Urinary bladder (tissue), 4 donors: ENCODE results near the gene CAPN15. TPM values are rescaled to one million over a fixed set of nuclear protein-coding genes. Genes with fewer than 3 reads are reported as not detected.

Experiments used
- DNase-seq: peaks from one replicate; pipeline ENCODE4 v3.0.0-alpha.2; 2015; ENCODE audit errors: extremely low spot score
- H3K27ac ChIP-seq: one replicate; pipeline ENCODE4 v1.5.1; 2013; ENCODE audit warnings: low read depth, mild to moderate bottlenecking, moderate library complexity
- H3K36me3 ChIP-seq: one replicate; pipeline ENCODE4 v1.6.1; 2013; ENCODE audit warnings: mild to moderate bottlenecking, moderate library complexity; ENCODE audit not compliant: insufficient read depth
- H3K4me1 ChIP-seq: one replicate; pipeline ENCODE4 v1.6.1; 2013; ENCODE audit warnings: mild to moderate bottlenecking, moderate library complexity; ENCODE audit not compliant: insufficient read depth
- H3K4me3 ChIP-seq: one replicate; pipeline ENCODE4 v1.5.1; 2013; ENCODE audit warnings: low read depth, low read length
- WGBS: extraction: QIAGEN DNeasy Blood & Tissue Kit; methylation state at CpG from one replicate; pipeline ENCODE4 v1.1.7; 2013; 5-methylcytosine and 5-hydroxymethylcytosine counted together
- polyA plus RNA-seq: library from polyadenylated mRNA; stranded (reverse); fragments of 200-250 nt; gene quantifications from one replicate; pipeline ENCODE4 v1.2.3, GENCODE V29; 2013
- total RNA-seq: library from RNA; depleted of rRNA; stranded (reverse); fragments of >200 nt; gene quantifications from one replicate; pipeline ENCODE4 v1.2.3, GENCODE V29; 2014
- donor health status: healthy with polysubstance abuse.
- donor health status: healthy.

Gene CAPN15
- total and polyA plus RNA-seq, 2 donors, result 12.7 to 30.3 TPM

DNA sequence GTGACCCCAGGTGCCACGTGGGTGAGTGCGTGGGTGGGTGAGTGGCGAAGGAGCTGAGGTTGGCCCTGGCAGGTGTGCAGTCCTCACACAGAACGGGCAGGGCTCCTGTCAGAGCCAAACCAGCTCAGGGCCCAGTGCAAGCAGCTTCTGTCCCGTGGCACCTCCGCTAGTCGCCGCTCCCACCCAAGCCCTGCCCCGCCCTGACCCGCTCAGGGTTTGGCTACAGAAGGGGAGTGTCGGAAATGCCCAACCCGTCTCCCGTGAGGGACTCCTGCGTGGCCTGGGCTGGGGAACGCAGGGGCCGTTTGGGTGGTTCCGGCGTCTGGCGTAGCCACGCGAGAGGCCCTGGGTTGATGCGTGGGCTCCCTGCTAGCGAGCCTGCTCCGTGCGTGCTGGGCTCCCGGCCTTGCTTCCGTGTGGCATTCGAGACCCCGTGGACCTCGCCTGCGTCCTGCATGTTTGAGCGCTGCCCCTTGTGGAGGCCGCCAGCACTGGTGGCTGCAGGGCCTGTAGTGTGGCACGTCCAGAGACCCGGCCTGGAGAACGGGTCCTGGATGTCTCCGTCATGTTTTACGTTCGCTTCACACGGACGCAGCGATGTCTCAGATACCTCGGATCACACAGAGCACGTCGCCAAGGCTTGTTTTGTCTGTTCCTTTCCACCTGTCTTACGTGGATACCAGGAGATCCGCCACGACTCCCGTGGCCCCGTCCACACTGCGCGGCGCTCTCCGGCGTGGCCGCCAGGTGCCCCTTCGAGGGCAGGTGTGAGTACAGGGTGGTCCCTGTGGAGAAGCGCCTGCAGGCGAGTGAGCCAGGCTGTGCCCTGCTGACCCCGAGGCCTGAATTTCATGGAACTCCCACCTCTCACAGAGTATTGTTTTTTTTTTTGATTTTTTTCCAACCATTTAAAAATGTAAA is 10.2 kb downstream of the CAPN15 start:
- no peaks in the 10 kb centered on the region for H3K4me1 ChIP-seq
- DNase-seq, result no peak
- WGBS, result 95% methylated on average over 60 of the region's 60 CpGs
- peaks cover 4% of the 10 kb centered on the region for H3K36me3 ChIP-seq
- no peak overlapping the region for H3K27ac ChIP-seq
- no peak overlapping the region for H3K4me3 ChIP-seq

DNA sequence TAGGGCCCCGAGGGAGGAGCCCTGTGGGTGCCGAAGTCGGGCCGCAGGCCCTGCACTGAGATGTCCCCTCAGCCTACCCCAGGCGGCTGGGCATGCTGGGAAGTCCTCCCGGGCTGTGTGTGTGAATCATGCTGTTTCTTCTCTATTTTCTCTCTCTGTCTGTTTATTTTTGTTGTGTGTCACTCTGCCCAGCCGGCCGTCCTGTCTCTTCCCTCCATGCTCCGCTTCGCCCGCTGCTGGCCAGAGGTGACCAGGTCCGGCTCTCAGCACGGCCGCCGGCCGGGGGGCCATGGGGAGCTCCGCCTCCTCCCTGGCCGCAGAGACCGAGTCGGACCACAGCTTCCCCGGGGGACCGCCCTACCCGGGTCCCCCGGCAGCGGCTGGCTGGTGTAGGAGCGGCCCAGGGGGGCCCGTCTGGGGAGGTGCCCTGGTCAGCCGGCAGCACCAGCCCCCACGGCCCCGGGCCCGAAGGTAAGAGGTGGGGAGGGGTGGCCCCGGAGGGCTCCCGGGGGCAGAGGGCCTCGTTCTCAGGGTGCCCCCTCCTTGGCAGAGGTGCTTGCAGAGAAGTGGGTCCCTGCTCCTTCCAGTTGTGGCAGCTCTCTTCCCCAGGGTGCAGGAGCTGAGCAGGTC is 12.5 kb downstream of the CAPN15 start:
- H3K27ac ChIP-seq, result no peak overlapping the region
- DNase-seq, result no peak
- no peak overlapping the region for H3K4me3 ChIP-seq
- peaks cover 4% of the 10 kb centered on the region for H3K36me3 ChIP-seq
- no peaks in the 10 kb centered on the region for H3K4me1 ChIP-seq
- 89% methylated on average over 34 of the region's 34 CpGs for WGBS

DNA sequence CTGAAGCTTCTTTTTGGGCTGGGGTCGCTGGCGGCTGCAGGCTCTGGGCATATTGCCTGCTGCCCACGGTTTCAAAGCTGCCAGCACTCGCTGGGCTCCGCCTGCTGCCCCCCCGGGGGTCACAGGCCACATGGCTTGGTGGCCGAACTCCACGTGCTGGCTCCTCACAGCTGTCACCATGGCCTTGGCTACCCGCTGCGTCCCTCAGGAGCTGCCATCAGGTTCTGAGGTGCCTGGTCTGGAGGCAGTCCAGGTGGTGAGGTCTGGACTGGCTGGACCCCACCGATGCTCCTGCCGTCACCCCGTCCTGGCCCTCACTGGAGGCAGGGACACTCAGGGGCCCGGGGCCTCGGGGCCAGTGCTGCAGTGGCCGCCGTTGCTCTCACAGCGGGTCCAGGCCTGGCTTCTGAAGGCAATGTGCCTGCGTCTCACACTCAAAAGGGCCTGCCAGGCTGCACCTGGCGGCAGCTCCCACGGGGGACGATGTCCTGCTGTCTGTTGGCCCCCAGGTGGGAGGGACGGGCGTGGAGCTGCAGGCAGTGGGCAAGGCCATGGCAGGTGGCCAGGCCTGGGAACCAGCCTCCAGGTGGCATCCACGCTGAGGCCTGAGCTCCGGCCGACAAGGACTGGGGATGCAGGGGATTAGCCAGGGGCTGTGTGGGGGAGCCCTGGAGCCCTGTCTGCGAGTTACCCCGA is 13.3 kb downstream of the CAPN15 start:
- H3K4me1 ChIP-seq, result no peaks in the 10 kb centered on the region
- DNase-seq, result no peak
- no peak overlapping the region for H3K4me3 ChIP-seq
- H3K27ac ChIP-seq, result no peak overlapping the region
- 86% methylated on average over 29 of the region's 29 CpGs for WGBS
- H3K36me3 ChIP-seq, result peaks cover 4% of the 10 kb centered on the region

DNA sequence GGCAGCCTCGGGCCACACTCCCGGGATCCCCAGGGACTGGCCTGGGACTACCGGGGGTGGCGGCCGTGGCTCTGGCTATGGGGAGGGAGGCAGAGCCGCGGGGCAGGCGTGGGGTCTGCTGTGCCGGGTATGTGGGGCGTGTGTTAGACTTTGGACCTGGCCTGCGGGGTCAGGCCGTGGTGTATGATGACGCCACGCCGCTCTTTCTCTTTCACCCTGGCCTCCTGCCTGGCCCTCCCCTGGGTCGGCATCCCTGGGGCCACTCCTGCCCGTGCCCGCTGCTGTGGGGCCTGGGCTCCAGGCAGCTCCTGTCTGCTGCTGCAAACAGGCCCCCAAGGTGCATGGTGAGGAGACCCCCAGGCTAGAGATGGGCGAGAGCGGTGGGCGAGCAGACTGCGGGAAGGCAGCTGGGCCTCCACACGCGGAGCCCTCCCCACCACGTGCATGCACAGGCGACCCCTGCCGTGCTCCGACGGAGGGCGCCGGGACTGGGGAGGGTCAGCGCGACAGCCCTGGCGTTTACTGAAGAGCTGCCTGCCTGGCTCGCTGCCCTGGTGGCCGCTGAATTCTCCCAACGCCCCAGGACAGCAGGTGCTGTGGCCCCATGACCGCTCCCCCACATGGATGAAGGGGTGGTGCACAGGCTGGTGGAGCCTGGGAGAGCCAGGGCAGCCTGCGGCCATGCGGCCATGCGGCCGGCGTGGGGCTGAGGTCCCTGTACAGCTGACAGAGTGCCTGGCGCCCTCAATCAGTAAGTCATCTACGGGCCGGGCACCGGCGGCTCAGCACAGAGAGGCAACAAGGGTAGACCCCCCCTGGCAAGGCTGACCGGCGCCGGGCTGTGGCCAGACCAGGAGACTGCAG is 16.0 kb downstream of the CAPN15 start:
- H3K4me3 ChIP-seq, result no peak overlapping the region
- no peak for DNase-seq
- 91% methylated on average over 51 of the region's 51 CpGs for WGBS
- H3K36me3 ChIP-seq, result peaks cover 4% of the 10 kb centered on the region
- H3K4me1 ChIP-seq, result no peaks in the 10 kb centered on the region
- no peak overlapping the region for H3K27ac ChIP-seq

DNA sequence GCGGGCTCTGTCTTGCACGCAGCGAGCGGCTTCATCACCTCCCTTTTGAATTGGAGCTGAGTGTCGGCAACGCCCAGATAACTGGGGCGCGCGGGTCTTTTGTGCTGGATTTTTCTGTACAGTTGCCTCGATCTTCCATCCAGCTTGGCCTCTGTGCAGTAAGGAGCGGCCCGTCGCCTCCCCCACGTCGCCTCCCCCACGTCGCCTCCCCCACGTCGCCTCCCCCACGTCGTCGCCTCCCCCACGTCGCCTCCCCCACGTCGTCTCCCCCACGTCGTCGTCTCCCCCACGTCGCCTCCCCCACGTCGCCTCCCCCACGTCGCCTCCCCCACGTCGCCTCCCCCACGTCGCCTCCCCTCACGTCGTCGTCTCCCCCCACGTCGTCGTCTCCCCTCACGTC is 17.0 kb downstream of the CAPN15 start:
- DNase-seq, result no peak
- Histone ChIP-seq H3K36me3 (peaks cover 4% of the 10 kb centered on the region), H3K4me1 (no peaks in the 10 kb centered on the region), H3K4me3 (no peak overlapping the region), H3K27ac (no peak overlapping the region)
- 90% methylated on average over 46 of the region's 46 CpGs for WGBS

DNA sequence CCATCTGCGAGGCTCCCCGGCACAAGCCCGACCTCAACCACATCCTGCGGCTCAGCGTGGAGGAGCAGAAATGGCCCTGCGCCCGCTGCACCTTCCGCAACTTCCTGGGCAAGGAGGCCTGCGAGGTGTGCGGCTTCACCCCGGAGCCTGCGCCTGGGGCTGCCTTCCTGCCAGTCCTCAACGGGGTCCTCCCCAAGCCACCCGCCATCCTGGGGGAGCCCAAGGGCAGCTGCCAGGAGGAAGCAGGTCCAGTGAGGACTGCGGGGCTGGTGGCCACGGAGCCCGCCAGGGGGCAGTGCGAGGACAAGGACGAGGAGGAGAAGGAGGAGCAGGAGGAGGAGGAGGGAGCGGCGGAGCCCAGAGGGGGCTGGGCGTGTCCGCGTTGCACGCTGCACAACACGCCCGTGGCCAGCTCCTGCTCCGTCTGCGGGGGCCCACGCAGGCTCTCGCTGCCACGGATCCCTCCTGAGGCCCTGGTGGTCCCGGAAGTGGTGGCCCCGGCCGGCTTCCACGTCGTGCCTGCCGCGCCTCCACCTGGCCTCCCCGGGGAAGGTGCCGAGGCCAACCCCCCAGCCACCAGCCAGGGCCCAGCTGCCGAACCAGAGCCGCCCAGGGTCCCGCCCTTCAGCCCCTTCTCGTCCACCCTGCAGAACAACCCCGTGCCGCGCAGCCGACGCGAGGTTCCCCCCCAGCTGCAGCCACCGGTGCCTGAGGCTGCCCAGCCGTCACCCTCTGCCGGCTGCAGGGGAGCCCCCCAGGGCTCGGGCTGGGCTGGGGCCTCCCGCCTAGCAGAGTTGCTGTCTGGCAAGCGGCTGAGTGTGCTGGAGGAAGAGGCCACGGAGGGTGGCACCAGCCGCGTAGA is 19.6 kb downstream of the CAPN15 start:
- H3K36me3 ChIP-seq, result peaks cover 2% of the 10 kb centered on the region
- H3K4me1 ChIP-seq, result no peaks in the 10 kb centered on the region
- WGBS, result 75% methylated on average over 60 of the region's 60 CpGs
- no peak overlapping the region for H3K27ac ChIP-seq
- no peak overlapping the region for H3K4me3 ChIP-seq
- DNase-seq, result no peak

DNA sequence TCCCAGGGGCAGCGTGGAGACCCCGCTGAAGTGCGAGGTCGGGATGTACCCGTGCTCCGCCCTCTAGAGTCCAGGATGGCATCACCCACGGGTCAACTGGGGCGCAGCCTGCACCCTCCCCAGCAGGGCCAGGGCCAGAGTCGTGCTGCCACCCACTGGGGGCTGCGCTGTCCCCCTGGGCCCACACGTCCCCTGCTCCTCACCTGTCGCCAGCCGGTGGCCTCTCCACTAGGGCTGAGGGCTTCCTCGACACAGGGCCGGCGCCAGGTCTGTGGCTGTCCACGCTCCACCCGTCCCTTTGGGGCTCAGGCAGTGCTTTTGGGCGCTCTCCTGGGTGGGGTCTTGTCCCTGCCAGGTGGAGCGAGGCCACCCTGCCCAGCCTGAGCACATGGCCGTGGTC is 21.1 kb downstream of the CAPN15 start:
- DNase-seq, result no peak
- H3K36me3 ChIP-seq, result peaks cover 2% of the 10 kb centered on the region
- 95% methylated on average over 21 of the region's 21 CpGs for WGBS

DNA sequence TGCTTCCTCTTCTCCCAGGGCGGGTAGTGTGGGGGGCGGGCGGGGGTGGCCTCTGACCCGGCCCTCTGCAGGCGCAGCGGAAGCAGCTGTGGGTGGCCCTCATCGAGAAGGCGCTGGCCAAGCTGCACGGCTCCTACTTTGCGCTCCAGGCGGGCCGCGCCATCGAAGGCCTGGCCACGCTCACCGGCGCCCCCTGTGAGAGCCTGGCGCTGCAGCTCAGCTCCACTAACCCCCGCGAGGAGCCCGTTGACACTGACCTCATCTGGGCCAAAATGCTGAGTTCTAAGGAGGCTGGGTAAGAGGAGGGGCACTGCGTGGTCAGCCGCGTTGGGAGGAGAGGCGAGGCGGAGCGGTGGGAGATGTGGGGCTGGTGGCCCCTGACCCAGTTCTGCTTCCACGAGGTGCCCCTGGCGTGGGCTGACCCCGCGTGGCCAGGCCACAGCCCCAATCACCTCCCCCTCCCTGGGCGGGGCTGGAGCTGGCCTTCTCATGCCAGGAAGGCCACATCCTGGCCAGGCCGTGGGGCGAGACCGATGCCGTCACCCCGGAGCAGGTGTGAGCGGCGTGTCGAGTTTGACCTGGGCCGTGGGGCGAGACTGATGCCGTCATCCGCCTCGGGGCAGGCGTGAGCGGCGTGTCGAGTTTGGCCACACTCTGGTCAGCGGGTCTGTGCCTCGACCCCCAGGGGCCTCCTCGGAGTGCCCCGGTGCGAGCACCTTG is 22.2 kb downstream of the CAPN15 start:
- no peak overlapping the region for H3K4me3 ChIP-seq
- H3K4me1 ChIP-seq, result no peaks in the 10 kb centered on the region
- peaks cover 2% of the 10 kb centered on the region for H3K36me3 ChIP-seq
- H3K27ac ChIP-seq, result no peak overlapping the region
- 95% methylated on average over 54 of the region's 54 CpGs for WGBS
- no peak for DNase-seq

More for the DNA sequence above, 21.1 kb downstream of the CAPN15 start:
- H3K4me3 ChIP-seq, result no peak overlapping the region
- no peak overlapping the region for H3K27ac ChIP-seq
- H3K4me1 ChIP-seq, result no peaks in the 10 kb centered on the region

DNA sequence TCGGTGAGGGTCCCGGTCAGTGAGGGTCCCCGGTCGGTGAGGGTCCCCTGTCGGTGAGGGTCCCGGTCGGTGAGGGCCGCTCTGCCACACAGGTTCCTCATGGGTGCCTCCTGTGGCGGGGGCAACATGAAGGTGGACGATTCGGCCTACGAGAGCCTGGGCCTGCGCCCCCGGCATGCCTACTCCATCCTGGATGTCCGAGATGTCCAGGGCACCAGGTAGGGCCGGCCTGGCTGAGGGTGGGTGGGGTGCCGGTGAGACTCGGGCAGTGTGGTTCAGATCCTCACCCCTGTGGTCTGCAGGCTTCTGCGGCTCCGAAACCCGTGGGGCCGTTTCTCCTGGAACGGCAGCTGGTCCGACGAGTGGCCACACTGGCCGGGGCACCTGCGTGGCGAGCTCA is 23.7 kb downstream of the CAPN15 start:
- Histone ChIP-seq H3K27ac (no peak overlapping the region), H3K36me3 (peaks cover 2% of the 10 kb centered on the region), H3K4me1 (no peaks in the 10 kb centered on the region), H3K4me3 (no peak overlapping the region)
- 96% methylated on average over 28 of the region's 28 CpGs for WGBS
- DNase-seq, result no peak

DNA sequence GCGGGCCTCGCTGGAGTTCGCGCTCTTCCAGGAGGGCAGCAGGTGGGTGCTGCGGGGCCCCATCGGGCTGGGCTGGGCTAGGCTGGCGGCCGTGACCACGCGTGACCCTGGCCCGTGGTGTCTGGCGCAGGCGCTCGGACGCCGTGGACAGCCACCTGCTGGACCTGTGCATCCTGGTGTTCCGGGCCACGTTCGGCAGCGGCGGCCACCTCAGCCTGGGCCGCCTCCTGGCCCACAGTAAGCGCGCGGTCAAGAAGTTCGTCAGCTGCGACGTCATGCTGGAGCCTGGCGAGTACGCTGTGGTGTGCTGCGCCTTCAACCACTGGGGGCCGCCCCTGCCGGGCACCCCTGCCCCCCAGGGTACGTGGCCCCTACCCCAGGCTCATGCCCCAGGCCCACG is 24.7 kb downstream of the CAPN15 start:
- no peak overlapping the region for H3K27ac ChIP-seq
- H3K4me1 ChIP-seq, result no peaks in the 10 kb centered on the region
- DNase-seq, result no peak
- 97% methylated on average over 35 of the region's 35 CpGs for WGBS
- no peak overlapping the region for H3K4me3 ChIP-seq
- peaks cover 2% of the 10 kb centered on the region for H3K36me3 ChIP-seq

DNA sequence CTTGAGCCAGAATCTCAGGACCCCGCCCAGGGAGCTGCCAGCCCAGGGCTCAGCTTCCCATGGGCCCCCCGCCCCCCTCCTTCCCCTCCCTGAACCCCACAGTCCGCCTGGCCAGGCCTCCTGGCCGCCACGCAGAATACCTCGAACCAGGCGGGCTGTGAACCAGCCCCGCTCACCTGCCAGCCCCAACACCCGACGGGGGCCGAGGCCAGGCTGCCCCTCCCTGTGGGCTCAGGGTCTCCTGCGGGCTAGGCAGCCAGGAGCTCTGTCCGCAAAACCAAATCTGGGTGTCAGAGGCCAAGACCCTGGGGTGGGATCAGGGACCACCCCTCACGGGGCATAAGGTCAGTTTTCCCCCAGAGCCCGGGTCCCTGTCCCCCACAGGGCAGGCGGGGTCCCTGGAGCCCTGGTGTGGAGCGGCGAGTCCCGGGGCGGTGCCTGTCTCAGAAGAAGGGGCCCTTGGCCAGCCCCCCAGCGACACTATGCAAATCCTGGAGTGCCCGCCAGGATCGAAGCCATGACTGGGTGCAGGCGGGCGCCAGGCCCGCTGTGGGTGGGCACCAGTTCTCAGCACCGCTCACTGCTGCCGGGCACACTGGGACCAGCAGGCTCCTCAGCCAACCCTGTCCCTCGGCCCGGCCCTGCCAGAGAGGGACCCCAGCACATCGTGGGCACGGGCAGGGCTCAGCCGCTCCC is 26.2 kb downstream of the CAPN15 start:
- Histone ChIP-seq H3K36me3 (peaks cover 2% of the 10 kb centered on the region), H3K27ac (no peak overlapping the region), H3K4me3 (no peak overlapping the region), H3K4me1 (no peaks in the 10 kb centered on the region)
- WGBS, result 92% methylated on average over 33 of the region's 33 CpGs
- no peak for DNase-seq

DNA sequence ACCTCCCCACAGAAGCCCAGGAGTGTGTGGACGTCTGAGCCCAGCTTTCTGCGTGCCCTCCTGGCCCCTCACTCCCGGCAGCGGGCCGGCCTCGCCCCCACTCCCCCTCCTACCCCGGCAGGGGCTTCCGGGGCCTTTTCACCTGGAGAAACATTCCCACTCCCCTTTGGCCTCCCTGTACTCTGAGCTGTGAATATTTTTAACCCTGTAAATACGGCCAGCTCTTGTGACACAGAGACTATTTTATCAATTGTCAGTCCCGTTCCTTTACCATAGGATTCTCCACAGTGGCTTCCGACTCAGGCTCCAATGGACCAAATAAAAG is 26.7 kb downstream of the CAPN15 start:
- Histone ChIP-seq H3K4me1 (no peaks in the 10 kb centered on the region), H3K27ac (no peak overlapping the region), H3K4me3 (no peak overlapping the region), H3K36me3 (peaks cover 2% of the 10 kb centered on the region)
- DNase-seq, result no peak
- 81% methylated on average over 11 of the region's 11 CpGs for WGBS
